HL-60 (cell line): ENCODE measurements around the gene SMCO2.

Experiments used
- GABPA ChIP-seq: IDR thresholded peaks from 2 replicates; pipeline ENCODE4 v1.6.1; 2012; ENCODE audit warnings: low read depth
- POLR2AphosphoS5 ChIP-seq: IDR thresholded peaks from 2 replicates; pipeline ENCODE4 v1.6.1; 2012; ENCODE audit warnings: low read depth
- SPI1 ChIP-seq: IDR thresholded peaks from 2 replicates; pipeline ENCODE4 v1.6.1; 2012; ENCODE audit warnings: low read depth, mild to moderate bottlenecking, borderline replicate concordance
- TF ChIP-seq, protein P1 (sequence below): IDR thresholded peaks from one replicate; pipeline ENCODE4 v1.5.1; 2011; ENCODE audit warnings: low read length, control low read depth, inconsistent platforms; ENCODE audit not compliant: insufficient read depth
- TF ChIP-seq, protein P2 (sequence below): IDR thresholded peaks from 2 replicates; pipeline ENCODE4 v1.6.1; 2012; ENCODE audit warnings: low read depth; ENCODE audit not compliant: insufficient replicate concordance

DNA sequence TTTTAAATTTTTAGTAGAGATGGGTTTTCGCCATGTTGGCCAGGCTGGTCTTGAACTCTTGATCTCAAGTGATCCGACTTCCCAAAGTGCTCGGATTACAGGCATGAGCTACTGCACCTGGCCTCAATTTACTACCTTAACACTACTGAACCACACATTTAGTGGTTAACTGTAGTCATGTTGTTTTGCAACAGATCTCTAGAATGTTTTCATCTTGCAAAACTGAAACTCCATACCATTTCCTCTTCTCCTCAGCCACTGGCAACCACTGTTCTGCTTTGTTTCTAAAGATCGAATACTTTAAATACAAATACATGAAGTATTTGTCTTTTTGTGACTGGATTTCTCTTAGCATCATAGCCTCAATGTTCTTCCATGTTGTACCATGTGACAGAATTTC is 15.4 kb upstream of the SMCO2 start:
- TF ChIP-seq POLR2AphosphoS5 (no peak), GABPA (no peak), SPI1 (peak; percentile 61; the same call in 1 of the 2 replicates)
- TF ChIP-seq, protein P1, sequence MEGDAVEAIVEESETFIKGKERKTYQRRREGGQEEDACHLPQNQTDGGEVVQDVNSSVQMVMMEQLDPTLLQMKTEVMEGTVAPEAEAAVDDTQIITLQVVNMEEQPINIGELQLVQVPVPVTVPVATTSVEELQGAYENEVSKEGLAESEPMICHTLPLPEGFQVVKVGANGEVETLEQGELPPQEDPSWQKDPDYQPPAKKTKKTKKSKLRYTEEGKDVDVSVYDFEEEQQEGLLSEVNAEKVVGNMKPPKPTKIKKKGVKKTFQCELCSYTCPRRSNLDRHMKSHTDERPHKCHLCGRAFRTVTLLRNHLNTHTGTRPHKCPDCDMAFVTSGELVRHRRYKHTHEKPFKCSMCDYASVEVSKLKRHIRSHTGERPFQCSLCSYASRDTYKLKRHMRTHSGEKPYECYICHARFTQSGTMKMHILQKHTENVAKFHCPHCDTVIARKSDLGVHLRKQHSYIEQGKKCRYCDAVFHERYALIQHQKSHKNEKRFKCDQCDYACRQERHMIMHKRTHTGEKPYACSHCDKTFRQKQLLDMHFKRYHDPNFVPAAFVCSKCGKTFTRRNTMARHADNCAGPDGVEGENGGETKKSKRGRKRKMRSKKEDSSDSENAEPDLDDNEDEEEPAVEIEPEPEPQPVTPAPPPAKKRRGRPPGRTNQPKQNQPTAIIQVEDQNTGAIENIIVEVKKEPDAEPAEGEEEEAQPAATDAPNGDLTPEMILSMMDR, result no peak
- TF ChIP-seq, protein P2, sequence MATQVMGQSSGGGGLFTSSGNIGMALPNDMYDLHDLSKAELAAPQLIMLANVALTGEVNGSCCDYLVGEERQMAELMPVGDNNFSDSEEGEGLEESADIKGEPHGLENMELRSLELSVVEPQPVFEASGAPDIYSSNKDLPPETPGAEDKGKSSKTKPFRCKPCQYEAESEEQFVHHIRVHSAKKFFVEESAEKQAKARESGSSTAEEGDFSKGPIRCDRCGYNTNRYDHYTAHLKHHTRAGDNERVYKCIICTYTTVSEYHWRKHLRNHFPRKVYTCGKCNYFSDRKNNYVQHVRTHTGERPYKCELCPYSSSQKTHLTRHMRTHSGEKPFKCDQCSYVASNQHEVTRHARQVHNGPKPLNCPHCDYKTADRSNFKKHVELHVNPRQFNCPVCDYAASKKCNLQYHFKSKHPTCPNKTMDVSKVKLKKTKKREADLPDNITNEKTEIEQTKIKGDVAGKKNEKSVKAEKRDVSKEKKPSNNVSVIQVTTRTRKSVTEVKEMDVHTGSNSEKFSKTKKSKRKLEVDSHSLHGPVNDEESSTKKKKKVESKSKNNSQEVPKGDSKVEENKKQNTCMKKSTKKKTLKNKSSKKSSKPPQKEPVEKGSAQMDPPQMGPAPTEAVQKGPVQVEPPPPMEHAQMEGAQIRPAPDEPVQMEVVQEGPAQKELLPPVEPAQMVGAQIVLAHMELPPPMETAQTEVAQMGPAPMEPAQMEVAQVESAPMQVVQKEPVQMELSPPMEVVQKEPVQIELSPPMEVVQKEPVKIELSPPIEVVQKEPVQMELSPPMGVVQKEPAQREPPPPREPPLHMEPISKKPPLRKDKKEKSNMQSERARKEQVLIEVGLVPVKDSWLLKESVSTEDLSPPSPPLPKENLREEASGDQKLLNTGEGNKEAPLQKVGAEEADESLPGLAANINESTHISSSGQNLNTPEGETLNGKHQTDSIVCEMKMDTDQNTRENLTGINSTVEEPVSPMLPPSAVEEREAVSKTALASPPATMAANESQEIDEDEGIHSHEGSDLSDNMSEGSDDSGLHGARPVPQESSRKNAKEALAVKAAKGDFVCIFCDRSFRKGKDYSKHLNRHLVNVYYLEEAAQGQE, result no peak
